GM12878 (cell line): ENCODE results near the gene SIDT1. TPM values are rescaled to one million over a fixed set of nuclear protein-coding genes. Genes with fewer than 3 reads are reported as not detected.

ENCODE experiments used
- ATAC-seq: fragments of 200-7000 bp; cut with Tn5 transposase; 3 replicates; pipeline ENCODE4 v1.9.1; 2020; ENCODE audit warnings: mild to moderate bottlenecking, moderate library complexity
- BruUV-seq: library from RNA; stranded (reverse); fragments of 400-500 nt; replicated peaks from 2 replicates; lab custom pipeline; 2021; lab: Mats Ljungman, UMichigan
- CTCF ChIA-PET: fragments of 300-600 bp; sonication (Branson Sonifier 250); formaldehyde crosslinking; extraction: SDS; loops from one replicate; lab custom pipeline; 2021; ENCODE audit warnings: inconsistent platforms; lab: Yijun Ruan, JAX
- POLR2A ChIA-PET: fragments of 350-600 bp; formaldehyde crosslinking; extraction: SDS; loops from one replicate; lab custom pipeline; 2021; ENCODE audit warnings: inconsistent platforms; lab: Charles Lee
- RAD21 ChIA-PET: fragments of 300-600 bp; sonication (Branson Sonifier 250); formaldehyde crosslinking; loops from one replicate; lab custom pipeline; 2023; ENCODE audit warnings: antibody characterized with exemption; ENCODE audit not compliant: unreplicated experiment; lab: Charles Lee
- SMC1A ChIA-PET: fragments of 300-600 bp; sonication (Branson Sonifier 250); formaldehyde crosslinking; loops from one replicate; lab custom pipeline; 2023; ENCODE audit not compliant: unreplicated experiment, uncharacterized antibody; lab: Charles Lee
- DNase-seq: peaks from one replicate; pipeline ENCODE4 v3.0.0-alpha.2; 2011; ENCODE audit warnings: low read depth, low spot score
- FAIRE-seq: peaks from 3 replicates; lab custom pipeline; 2011; peaks lifted over from hg19 to GRCh38; lab: Jason Lieb, UNC
- H2AFZ ChIP-seq: 2 replicates; pipeline ENCODE4 v1.6.0; 2011; ENCODE audit warnings: low read depth, low read length, control low read depth; ENCODE audit not compliant: control insufficient read depth
- H3K27ac ChIP-seq: 2 replicates; pipeline ENCODE4 v1.5.1; 2011; ENCODE audit warnings: control low read depth; ENCODE audit not compliant: control insufficient read depth, insufficient read depth
- H3K27me3 ChIP-seq, 2 experiments: replicated peaks in 1 of 2; 2 replicates each; pipeline versions ENCODE4 v1.6.0 to v1.6.1; 2011; ENCODE audit warnings: low read length in 1 of 2; ENCODE audit not compliant: control insufficient read depth in 2 of 2, insufficient read depth in 2 of 2
- H3K36me3 ChIP-seq, 2 experiments: 2 replicates each; pipeline ENCODE4 v1.5.1; 2011; ENCODE audit warnings: low read length in 1 of 2; ENCODE audit not compliant: control insufficient read depth in 2 of 2, insufficient read depth in 2 of 2
- H3K4me1 ChIP-seq: 2 replicates; pipeline ENCODE4 v1.6.1; 2011; ENCODE audit warnings: mild to moderate bottlenecking, low read length, moderate library complexity, mixed read lengths; ENCODE audit not compliant: control insufficient read depth, insufficient read depth
- H3K4me2 ChIP-seq: 2 replicates; pipeline ENCODE4 v1.6.0; 2011; ENCODE audit warnings: control low read depth; ENCODE audit not compliant: control insufficient read depth, insufficient read depth
- H3K4me3 ChIP-seq: fragments of 200-600 bp; sonication (generic); 2 replicates; pipeline ENCODE4 v1.5.1; 2016
- H3K79me2 ChIP-seq: 2 replicates; pipeline ENCODE4 v1.6.0; 2011; ENCODE audit warnings: low read length; ENCODE audit not compliant: control insufficient read depth, insufficient read depth
- H3K9ac ChIP-seq: 2 replicates; pipeline ENCODE4 v1.8.0; 2011; ENCODE audit warnings: low read length, control low read depth, mixed read lengths; ENCODE audit not compliant: control insufficient read depth, insufficient read depth
- H3K9me3 ChIP-seq: replicated peaks from 3 replicates; pipeline ENCODE4 v1.5.1; 2011; ENCODE audit warnings: mild to moderate bottlenecking, low read length; ENCODE audit not compliant: control insufficient read depth, insufficient read depth
- H4K20me1 ChIP-seq: 2 replicates; pipeline ENCODE4 v1.6.0; 2011; ENCODE audit not compliant: control insufficient read depth, insufficient read depth
- BRCA1 ChIP-seq: IDR thresholded peaks from 2 replicates; pipeline ENCODE4 v1.6.1; 2011; ENCODE audit warnings: low read depth, low read length, improper control_type of control experiment
- MXI1 ChIP-seq: fragments of 150-350 bp; IDR thresholded peaks from 2 replicates; pipeline ENCODE4 v1.6.1; 2011; ENCODE audit warnings: low read depth, mild to moderate bottlenecking, inconsistent platforms, low read length, improper control_type of control experiment
- NFIC ChIP-seq: IDR thresholded peaks from 2 replicates; pipeline ENCODE4 v1.6.1; 2012; ENCODE audit warnings: low read depth, mild to moderate bottlenecking, inconsistent platforms, low read length, moderate library complexity
- NR2C2 ChIP-seq: IDR thresholded peaks from 2 replicates; pipeline ENCODE4 v1.6.1; 2011; ENCODE audit warnings: borderline replicate concordance, low read depth; ENCODE audit not compliant: control insufficient read depth, insufficient read length
- PAX5 ChIP-seq: IDR thresholded peaks from 2 replicates; pipeline ENCODE4 v1.6.1; 2011; ENCODE audit warnings: low read depth, low read length, borderline replicate concordance
- SIN3A ChIP-seq: IDR thresholded peaks from 2 replicates; pipeline ENCODE4 v1.6.1; 2012; ENCODE audit warnings: low read depth, low read length, improper control_type of control experiment
- ZNF207 ChIP-seq: fragments of 450-650 bp; IDR thresholded peaks from 2 replicates; pipeline ENCODE4 v1.6.1; 2014; ENCODE audit warnings: antibody characterized with exemption, mild to moderate bottlenecking, borderline replicate concordance
- ZZZ3 ChIP-seq: IDR thresholded peaks from 2 replicates; pipeline ENCODE4 v1.6.1; 2011; ENCODE audit warnings: low read depth; ENCODE audit not compliant: control insufficient read depth, insufficient read length
- WGBS: methylation state at CpG from one replicate; pipeline ENCODE4 v1.1.6; 2016; ENCODE audit warnings: low lambda C conversion rate; ENCODE audit not compliant: insufficient replicate concordance, insufficient coverage; ENCODE audit errors: missing lambda C conversion rate; 5-methylcytosine and 5-hydroxymethylcytosine counted together
- in situ Hi-C: fragments of 300-500 bp; cut with MboI; formaldehyde crosslinking; loops from 9 replicates; pipeline ENCODE4 v1.14.3; 2018; ENCODE audit warnings: mixed read lengths
- intact Hi-C: fragments of 100-400 bp; cut with micrococcal nuclease; formaldehyde crosslinking; loops from one replicate; pipeline ENCODE4 v1.14.2; 2022; ENCODE audit not compliant: unreplicated experiment
- polyA plus RNA-seq, 11 experiments: library from polyadenylated mRNA; depleted of rRNA in 4 of 11; unstranded in 6 of 11; stranded (reverse) in 5 of 11; fragments of >200 nt; fragmentation: Nextera tagmentation in 4 of 11; fragmentation: Illumina TruSeq in 1 of 11; extraction: Ambion mirVana in 4 of 11; extraction: Trizol in 1 of 11; gene quantifications; 1 replicate in 1 of 11; 2 replicates in 10 of 11; pipeline versions ENCODE4 v1.2.1 to v1.2.3, GENCODE V29; 2011 to 2016; ENCODE audit warnings: inconsistent platforms in 2 of 11, missing spikeins in 2 of 11, low read depth in 1 of 11
- total RNA-seq, 4 experiments: library from RNA; depleted of rRNA in 3 of 4; stranded (reverse); fragments of >200 nt in 3 of 4; fragmentation: Illumina TruSeq in 1 of 4; extraction: Trizol in 1 of 4; gene quantifications; 2 replicates each; pipeline versions ENCODE4 v1.2.1 to v1.2.3, GENCODE V29; 2013 to 2021
- TF ChIP-seq, protein P1 (sequence below): fragments of 450-650 bp; formaldehyde crosslinking; IDR thresholded peaks from 2 replicates; pipeline ENCODE4 v1.4.0; 2020; ENCODE audit warnings: mild to moderate bottlenecking, moderate library complexity
- TF ChIP-seq, protein P2 (sequence below): fragments of 450-650 bp; IDR thresholded peaks from 2 replicates; pipeline ENCODE4 v1.6.1; 2016; ENCODE audit warnings: mild to moderate bottlenecking

Gene SIDT1
- total and polyA plus RNA-seq, 10 of the 15 experiments (the other 5 are each of a cell fraction or from before 2014, with no cell fraction given): 3.0 to 45.0 (median 26.6) TPM

DNA sequence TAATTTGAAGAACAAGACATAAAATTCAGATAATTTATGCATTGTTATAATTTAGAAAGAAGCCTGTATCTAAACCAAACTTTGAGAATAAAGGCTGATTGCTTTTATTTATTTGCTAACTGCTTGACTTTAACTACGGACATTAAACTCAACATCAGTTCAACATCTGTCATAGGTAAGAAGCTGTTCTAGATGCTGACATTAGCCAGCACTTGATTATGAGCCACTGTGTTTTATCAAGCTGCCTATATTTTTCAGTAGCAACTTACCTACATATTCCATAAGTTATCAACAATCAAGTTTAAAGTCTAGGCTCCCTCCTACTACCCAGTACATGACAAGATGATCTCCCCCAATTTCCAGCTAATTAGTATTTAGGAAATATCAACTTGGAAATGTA is 122.0 kb downstream of the SIDT1 start:
- no TSS peak for BruUV-seq
- H3K4me3 ChIP-seq: no peak overlapping the region
- ChIA-PET RAD21 (no interaction called here), SMC1A (interaction anchor here (1.0 kb wide), 3 partner anchors 9 to 47 kb away, joined by 3 read pairs; no protein-coding TSS in a partner anchor), POLR2A (interaction anchor here (0.5 kb wide), 1 partner anchor 316 kb away, joined by 4 read pairs; no protein-coding TSS in a partner anchor), CTCF (interaction anchor here (0.7 kb wide), 1 partner anchor 15 kb away, joined by 4 read pairs; no protein-coding TSS in a partner anchor)
- H3K27ac ChIP-seq: no peak overlapping the region
- TF ChIP-seq ZNF207: no peak
- no peaks in the 10 kb centered on the region for H3K9me3 ChIP-seq
- H3K79me2 ChIP-seq: no peaks in the 10 kb centered on the region
- no peak for ATAC-seq
- H3K4me2 ChIP-seq: no peak overlapping the region
- H3K4me1 ChIP-seq: no peaks in the 10 kb centered on the region
- WGBS: 94% methylated on average over 1 of the region's 1 CpG
- DNase-seq: no peak
- no peaks in the 10 kb centered on the region for H4K20me1 ChIP-seq
- no peak overlapping the region for H3K9ac ChIP-seq
- intact Hi-C loops (no loop called here), in situ Hi-C loops (no loop called here)
- H3K36me3 ChIP-seq: peaks cover 0 to 1% of the 10 kb centered on the region in 2 experiments; a peak in 2 of 4 replicates
- H3K27me3 ChIP-seq: no peaks in the 10 kb centered on the region
- H2AFZ ChIP-seq: no peak overlapping the region
- peak; percentile 18 for FAIRE-seq

DNA sequence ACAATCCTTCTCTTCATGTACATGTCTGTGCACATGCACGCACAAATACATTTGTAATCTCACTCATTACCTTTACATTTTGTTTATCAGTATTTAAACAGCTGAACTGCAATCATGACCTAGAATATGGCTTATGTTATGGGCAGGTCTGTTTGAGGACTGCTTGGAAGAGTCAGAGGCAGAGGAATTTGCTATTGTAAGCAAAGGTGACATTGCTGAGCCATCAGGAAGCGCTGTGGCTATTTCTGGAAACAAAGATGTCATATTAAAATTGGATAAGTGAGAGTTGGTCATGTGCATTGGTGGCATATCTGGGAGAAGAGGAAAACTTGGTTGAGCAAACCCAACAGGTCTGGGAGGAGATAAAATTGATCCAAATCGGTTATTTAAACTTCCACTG is 122.5 kb downstream of the SIDT1 start:
- BruUV-seq: no TSS peak
- FAIRE-seq: no peak
- H3K27ac ChIP-seq: no peak overlapping the region

More for the DNA sequence above, 122.5 kb downstream of the SIDT1 start:
- ATAC-seq: no peak
- Histone ChIP-seq H3K4me2 (no peak overlapping the region), H2AFZ (no peak overlapping the region), H3K4me3 (no peak overlapping the region), H4K20me1 (no peaks in the 10 kb centered on the region), H3K4me1 (no peaks in the 10 kb centered on the region), H3K79me2 (no peaks in the 10 kb centered on the region), H3K9ac (no peak overlapping the region), H3K9me3 (no peaks in the 10 kb centered on the region), H3K36me3 (peaks cover 0 to 3% of the 10 kb centered on the region in 2 experiments; a peak in 2 of 4 replicates), H3K27me3 (no peaks in the 10 kb centered on the region)
- CTCF ChIA-PET: no interaction called here
- SMC1A ChIA-PET: interaction anchor here (1.0 kb wide), 1 partner anchor 14 kb away, joined by 3 read pairs; no protein-coding TSS in a partner anchor
- POLR2A ChIA-PET: interaction anchor here (0.5 kb wide), 1 partner anchor 317 kb away, joined by 4 read pairs; no protein-coding TSS in a partner anchor
- intact Hi-C loops: no loop called here
- 100% methylated on average over 3 of the region's 3 CpGs for WGBS
- DNase-seq: no peak
- RAD21 ChIA-PET: no interaction called here
- TF ChIP-seq SIN3A: no peak
- no peak for TF ChIP-seq BRCA1
- TF ChIP-seq, protein P1, sequence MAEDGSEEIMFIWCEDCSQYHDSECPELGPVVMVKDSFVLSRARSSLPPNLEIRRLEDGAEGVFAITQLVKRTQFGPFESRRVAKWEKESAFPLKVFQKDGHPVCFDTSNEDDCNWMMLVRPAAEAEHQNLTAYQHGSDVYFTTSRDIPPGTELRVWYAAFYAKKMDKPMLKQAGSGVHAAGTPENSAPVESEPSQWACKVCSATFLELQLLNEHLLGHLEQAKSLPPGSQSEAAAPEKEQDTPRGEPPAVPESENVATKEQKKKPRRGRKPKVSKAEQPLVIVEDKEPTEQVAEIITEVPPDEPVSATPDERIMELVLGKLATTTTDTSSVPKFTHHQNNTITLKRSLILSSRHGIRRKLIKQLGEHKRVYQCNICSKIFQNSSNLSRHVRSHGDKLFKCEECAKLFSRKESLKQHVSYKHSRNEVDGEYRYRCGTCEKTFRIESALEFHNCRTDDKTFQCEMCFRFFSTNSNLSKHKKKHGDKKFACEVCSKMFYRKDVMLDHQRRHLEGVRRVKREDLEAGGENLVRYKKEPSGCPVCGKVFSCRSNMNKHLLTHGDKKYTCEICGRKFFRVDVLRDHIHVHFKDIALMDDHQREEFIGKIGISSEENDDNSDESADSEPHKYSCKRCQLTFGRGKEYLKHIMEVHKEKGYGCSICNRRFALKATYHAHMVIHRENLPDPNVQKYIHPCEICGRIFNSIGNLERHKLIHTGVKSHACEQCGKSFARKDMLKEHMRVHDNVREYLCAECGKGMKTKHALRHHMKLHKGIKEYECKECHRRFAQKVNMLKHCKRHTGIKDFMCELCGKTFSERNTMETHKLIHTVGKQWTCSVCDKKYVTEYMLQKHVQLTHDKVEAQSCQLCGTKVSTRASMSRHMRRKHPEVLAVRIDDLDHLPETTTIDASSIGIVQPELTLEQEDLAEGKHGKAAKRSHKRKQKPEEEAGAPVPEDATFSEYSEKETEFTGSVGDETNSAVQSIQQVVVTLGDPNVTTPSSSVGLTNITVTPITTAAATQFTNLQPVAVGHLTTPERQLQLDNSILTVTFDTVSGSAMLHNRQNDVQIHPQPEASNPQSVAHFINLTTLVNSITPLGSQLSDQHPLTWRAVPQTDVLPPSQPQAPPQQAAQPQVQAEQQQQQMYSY (CRISPR knock-in tag): no peak
- TF ChIP-seq ZZZ3: no peak
- TF ChIP-seq NR2C2: no peak
- TF ChIP-seq MXI1: no peak
- TF ChIP-seq NFIC: no peak
- no peak for TF ChIP-seq ZNF207
- no peak for TF ChIP-seq PAX5
- TF ChIP-seq, protein P2, sequence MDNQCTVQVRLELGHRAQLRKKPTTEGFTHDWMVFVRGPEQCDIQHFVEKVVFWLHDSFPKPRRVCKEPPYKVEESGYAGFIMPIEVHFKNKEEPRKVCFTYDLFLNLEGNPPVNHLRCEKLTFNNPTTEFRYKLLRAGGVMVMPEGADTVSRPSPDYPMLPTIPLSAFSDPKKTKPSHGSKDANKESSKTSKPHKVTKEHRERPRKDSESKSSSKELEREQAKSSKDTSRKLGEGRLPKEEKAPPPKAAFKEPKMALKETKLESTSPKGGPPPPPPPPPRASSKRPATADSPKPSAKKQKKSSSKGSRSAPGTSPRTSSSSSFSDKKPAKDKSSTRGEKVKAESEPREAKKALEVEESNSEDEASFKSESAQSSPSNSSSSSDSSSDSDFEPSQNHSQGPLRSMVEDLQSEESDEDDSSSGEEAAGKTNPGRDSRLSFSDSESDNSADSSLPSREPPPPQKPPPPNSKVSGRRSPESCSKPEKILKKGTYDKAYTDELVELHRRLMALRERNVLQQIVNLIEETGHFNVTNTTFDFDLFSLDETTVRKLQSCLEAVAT: no peak
- TF ChIP-seq, all 136 proteins: peak for 0
- in situ Hi-C loops: no loop called here
